ENCODE data around the gene LRRK2. TPM values are rescaled to one million over a fixed set of nuclear protein-coding genes. Genes with fewer than 3 reads are reported as not detected.
"Not testable (repeated sequence)": the region's sequence is repeated elsewhere in the genome, so short reads cannot be mapped to it uniquely, and the experiment has no call there.

Gene LRRK2
- total and polyA plus RNA-seq, 10 donors: 7.7 to 106 (median 51.7) TPM

- no peak for TF ChIP-seq CTCF (IDR thresholded peaks at IDR 0.05 in 8 of 11, conservative IDR thresholded peaks at IDR 0.05 in 3 of 11)
- TF ChIP-seq POLR2A (IDR thresholded peaks at IDR 0.05): no peak
- TF ChIP-seq POLR2AphosphoS5 (IDR thresholded peaks at IDR 0.05): no peak
- peaks cover 0 to 4% (median 0%) of the 10 kb centered on the region in 8 donors for H3K9me3 ChIP-seq
- no peaks in the 10 kb centered on the region for H3K36me3 ChIP-seq
- intact Hi-C loops (cut with DNase I; ENCODE audit: low total_unique reads): no loop called here
- no peaks in the 10 kb centered on the region for H3K4me1 ChIP-seq
- H3K27ac ChIP-seq: no peak overlapping the region
- no peak overlapping the region for H3K4me3 ChIP-seq
- no peak for DNase-seq
- no peaks in the 10 kb centered on the region for H3K27me3 ChIP-seq (replicated peaks in 1 of 7)
- 83 to 91% (median 86%) methylated on average over 5 of the region's 5 CpGs for WGBS, 5 donors
Observed at GRCh38 chr12:40376533-40377267, 151.9 kb downstream of the LRRK2 start.

GRCh38 chr12:40378691-40379090, 153.9 kb downstream of the LRRK2 start:
- peaks cover 0 to 4% (median 0%) of the 10 kb centered on the region in 8 donors for H3K9me3 ChIP-seq
- DNase-seq: no peak
- intact Hi-C loops (cut with DNase I; ENCODE audit: low total_unique reads): no loop called here
- H3K27ac ChIP-seq: no peak overlapping the region
- H3K27me3 ChIP-seq (replicated peaks in 1 of 7): no peaks in the 10 kb centered on the region
- H3K4me3 ChIP-seq: no peak overlapping the region
- 69 to 82% (median 76%) methylated on average over 1 of the region's 1 CpG for WGBS, 5 donors
- TF ChIP-seq CTCF (IDR thresholded peaks at IDR 0.05 in 8 of 11, conservative IDR thresholded peaks at IDR 0.05 in 3 of 11) (no peak), POLR2AphosphoS5 (IDR thresholded peaks at IDR 0.05) (no peak), POLR2A (IDR thresholded peaks at IDR 0.05) (no peak)
- no peaks in the 10 kb centered on the region for H3K4me1 ChIP-seq
- no peaks in the 10 kb centered on the region for H3K36me3 ChIP-seq

GRCh38 chr12:40382217-40382616, 157.4 kb downstream of the LRRK2 start:
- H3K9me3 ChIP-seq: peaks cover 0 to 4% (median 0%) of the 10 kb centered on the region in 8 donors
- 69 to 88% (median 77%) methylated on average over 1 of the region's 1 CpG for WGBS, 5 donors

GRCh38 chr12:40387279-40387678, 162.5 kb downstream of the LRRK2 start:
- H3K9me3 ChIP-seq; H3K4me3 ChIP-seq; intact Hi-C loops (cut with DNase I; ENCODE audit: low total_unique reads); H3K36me3 ChIP-seq; H3K27ac ChIP-seq; H3K4me1 ChIP-seq; DNase-seq; H3K27me3 ChIP-seq (replicated peaks in 1 of 7): not testable (repeated sequence)
- WGBS, 5 donors: 78 to 91% (median 88%) methylated on average over 3 of the region's 3 CpGs

More at GRCh38 chr12:40382217-40382616, 157.4 kb downstream of the LRRK2 start:
- Histone ChIP-seq H3K27ac (no peak overlapping the region), H3K4me1 (no peaks in the 10 kb centered on the region), H3K4me3 (no peak overlapping the region), H3K27me3 (replicated peaks in 1 of 7) (peaks cover 0 to 6% (median 0%) of the 10 kb centered on the region in 7 donors), H3K36me3 (no peaks in the 10 kb centered on the region)
- TF ChIP-seq POLR2A (IDR thresholded peaks at IDR 0.05) (no peak), POLR2AphosphoS5 (IDR thresholded peaks at IDR 0.05) (no peak), CTCF (IDR thresholded peaks at IDR 0.05 in 8 of 11, conservative IDR thresholded peaks at IDR 0.05 in 3 of 11) (no peak)
- no peak for DNase-seq
- intact Hi-C loops (cut with DNase I; ENCODE audit: low total_unique reads): no loop called here

Data from spleen (tissue), 11 donors.